Activated B cell treated with CpG ODN at 0.5 μM for 24 hours (primary cell): Measurements from ENCODE around the gene MTMR2. TPM values are rescaled to one million over a fixed set of nuclear protein-coding genes. Genes with fewer than 3 reads are reported as not detected.
"Not testable (repeated sequence)": the region's sequence is repeated elsewhere in the genome, so short reads cannot be mapped to it uniquely, and the experiment has no call there.

Experiments
- ATAC-seq: fragments of 200-7000 bp; cut with Tn5 transposase; one replicate; pipeline ENCODE4 v1.10.0; 2021; ENCODE audit warnings: low read depth, mild to moderate bottlenecking, moderate library complexity
- CTCF ChIA-PET: fragments of 350-600 bp; sonication (Branson Sonifier 250); formaldehyde crosslinking; loops from one replicate; lab custom pipeline; 2021; ENCODE audit warnings: antibody characterized with exemption; lab: Charles Lee
- POLR2A ChIA-PET: fragments of 350-600 bp; sonication (Branson Sonifier 250); formaldehyde crosslinking; loops from one replicate; lab custom pipeline; 2021; ENCODE audit warnings: antibody characterized with exemption; lab: Charles Lee
- DNase-seq: peaks from one replicate; pipeline ENCODE4 v3.0.0; 2022
- H3K27ac Mint-ChIP-seq: one replicate; pipeline ENCODE4 v1.8.0; 2020; ENCODE audit warnings: mixed read lengths
- H3K27me3 Mint-ChIP-seq: one replicate; pipeline ENCODE4 v1.8.0; 2021; ENCODE audit warnings: mixed read lengths
- H3K36me3 Mint-ChIP-seq: one replicate; pipeline ENCODE4 v1.8.0; 2021; ENCODE audit warnings: low read depth, mixed read lengths
- H3K4me1 Mint-ChIP-seq: one replicate; pipeline ENCODE4 v1.8.0; 2021; ENCODE audit warnings: mixed read lengths
- H3K4me3 Mint-ChIP-seq: one replicate; pipeline ENCODE4 v1.8.0; 2020; ENCODE audit warnings: mild to moderate bottlenecking, mixed read lengths
- H3K9me3 Mint-ChIP-seq: one replicate; pipeline ENCODE4 v1.8.0; 2020; ENCODE audit warnings: mixed read lengths
- intact Hi-C: fragments of 100-400 bp; cut with micrococcal nuclease; formaldehyde crosslinking; loops from one replicate; pipeline ENCODE4 v1.15.1; 2024
- total RNA-seq: library from RNA; stranded (reverse); gene quantifications from 2 replicates; pipeline ENCODE4 v1.2.3, GENCODE V29; 2022
- TF ChIP-seq, protein P1 (sequence below): fragments of 200-600 bp; IDR thresholded peaks from one replicate; pipeline ENCODE4 v1.8.0; 2022; ENCODE audit warnings: antibody characterized with exemption, mild to moderate bottlenecking

The MTMR2 gene
- total RNA-seq, 1 donor from 2014 or later: 22.6 TPM

DNA sequence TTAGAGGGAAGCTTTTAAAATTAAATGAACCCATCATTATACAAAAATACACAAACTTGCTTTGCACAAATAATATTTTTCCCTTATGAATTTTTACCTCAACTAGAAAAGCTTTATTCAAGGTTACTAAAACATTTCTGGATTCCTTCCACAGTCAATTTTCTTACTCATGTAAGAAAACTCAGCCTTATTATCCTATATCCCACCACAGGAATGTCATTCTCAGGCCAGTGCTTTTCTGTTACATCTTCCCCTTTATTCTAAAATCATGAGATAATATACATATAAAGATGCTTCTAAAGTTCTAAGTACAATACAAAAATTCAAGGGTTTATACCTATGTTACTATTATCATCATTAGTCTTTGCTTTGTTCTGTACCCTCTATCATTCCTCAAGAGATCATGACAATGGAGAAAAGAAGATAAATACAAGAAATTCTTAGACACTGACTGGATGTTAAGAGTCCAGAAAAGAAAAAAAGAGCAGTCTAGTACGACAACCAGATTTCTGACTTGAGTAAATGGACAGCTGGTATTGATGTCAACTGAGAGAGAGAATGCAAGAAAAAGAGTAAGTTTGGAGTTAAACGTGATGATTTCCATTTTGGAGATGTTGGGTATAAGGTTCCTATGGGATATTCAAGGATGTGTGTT is 60.3 kb downstream of the MTMR2 start:
- no peak overlapping the region for H3K4me3 Mint-ChIP-seq
- ATAC-seq (no peak), DNase-seq (no peak)
- intact Hi-C loops: no loop called here
- peaks cover 48% of the 10 kb centered on the region for H3K36me3 Mint-ChIP-seq
- TF ChIP-seq, protein P1, sequence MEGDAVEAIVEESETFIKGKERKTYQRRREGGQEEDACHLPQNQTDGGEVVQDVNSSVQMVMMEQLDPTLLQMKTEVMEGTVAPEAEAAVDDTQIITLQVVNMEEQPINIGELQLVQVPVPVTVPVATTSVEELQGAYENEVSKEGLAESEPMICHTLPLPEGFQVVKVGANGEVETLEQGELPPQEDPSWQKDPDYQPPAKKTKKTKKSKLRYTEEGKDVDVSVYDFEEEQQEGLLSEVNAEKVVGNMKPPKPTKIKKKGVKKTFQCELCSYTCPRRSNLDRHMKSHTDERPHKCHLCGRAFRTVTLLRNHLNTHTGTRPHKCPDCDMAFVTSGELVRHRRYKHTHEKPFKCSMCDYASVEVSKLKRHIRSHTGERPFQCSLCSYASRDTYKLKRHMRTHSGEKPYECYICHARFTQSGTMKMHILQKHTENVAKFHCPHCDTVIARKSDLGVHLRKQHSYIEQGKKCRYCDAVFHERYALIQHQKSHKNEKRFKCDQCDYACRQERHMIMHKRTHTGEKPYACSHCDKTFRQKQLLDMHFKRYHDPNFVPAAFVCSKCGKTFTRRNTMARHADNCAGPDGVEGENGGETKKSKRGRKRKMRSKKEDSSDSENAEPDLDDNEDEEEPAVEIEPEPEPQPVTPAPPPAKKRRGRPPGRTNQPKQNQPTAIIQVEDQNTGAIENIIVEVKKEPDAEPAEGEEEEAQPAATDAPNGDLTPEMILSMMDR: no peak
- CTCF ChIA-PET: no interaction called here
- POLR2A ChIA-PET: no interaction called here
- no peaks in the 10 kb centered on the region for H3K9me3 Mint-ChIP-seq
- H3K27me3 Mint-ChIP-seq: no peaks in the 10 kb centered on the region
- H3K27ac Mint-ChIP-seq: no peak overlapping the region
- H3K4me1 Mint-ChIP-seq: no peaks in the 10 kb centered on the region

DNA sequence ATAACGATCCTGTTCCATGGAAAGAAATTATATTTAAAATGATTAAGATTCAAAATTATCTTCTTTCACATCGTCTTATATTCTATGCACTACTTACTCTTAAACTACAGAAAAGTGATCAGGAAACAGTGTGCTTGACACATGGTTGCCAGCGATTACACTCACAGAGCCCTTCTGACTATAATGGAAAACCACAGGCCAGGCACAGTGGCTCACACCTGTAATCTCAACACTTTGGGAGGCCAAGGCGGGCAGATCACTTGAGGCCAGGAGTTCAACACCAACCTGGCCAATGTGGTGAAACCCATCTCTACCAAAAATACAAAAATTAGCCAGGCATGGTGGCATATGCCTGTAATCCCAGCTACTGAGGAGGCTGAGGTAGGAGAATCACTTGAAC is 63.9 kb downstream of the MTMR2 start:
- DNase-seq, H3K4me1 Mint-ChIP-seq, H3K27ac Mint-ChIP-seq, ATAC-seq, H3K9me3 Mint-ChIP-seq, H3K27me3 Mint-ChIP-seq, H3K4me3 Mint-ChIP-seq, intact Hi-C loops, CTCF ChIA-PET, POLR2A ChIA-PET: not testable (repeated sequence)
- H3K36me3 Mint-ChIP-seq: peaks cover 56% of the 10 kb centered on the region

DNA sequence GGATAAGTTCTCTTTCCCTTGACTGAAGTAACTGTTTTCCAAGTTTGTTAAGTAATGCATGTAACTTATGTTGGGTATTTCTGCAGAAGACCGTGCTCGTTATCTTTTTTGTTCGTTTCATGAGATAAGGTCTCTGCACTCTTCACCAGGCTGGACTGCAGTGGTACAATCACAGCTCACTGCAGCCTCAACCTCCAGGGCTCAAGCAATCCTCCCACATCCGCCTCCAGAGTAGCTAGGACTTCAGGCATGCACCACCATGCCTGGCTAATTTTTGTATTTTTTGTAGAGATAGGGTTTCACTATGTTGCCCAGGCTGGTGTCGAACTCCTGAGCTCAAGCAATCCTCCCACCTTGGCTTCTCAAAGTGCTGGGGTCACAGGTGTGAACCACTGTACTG is 69.5 kb downstream of the MTMR2 start:
- H3K27me3 Mint-ChIP-seq, ATAC-seq, DNase-seq, H3K4me3 Mint-ChIP-seq, POLR2A ChIA-PET, H3K27ac Mint-ChIP-seq, intact Hi-C loops, H3K9me3 Mint-ChIP-seq, H3K4me1 Mint-ChIP-seq: not testable (repeated sequence)
- CTCF ChIA-PET: interaction anchor here (1.4 kb wide), 1 partner anchor 489 kb away, joined by 5 read pairs; no protein-coding TSS in a partner anchor
- peaks cover 38% of the 10 kb centered on the region for H3K36me3 Mint-ChIP-seq

DNA sequence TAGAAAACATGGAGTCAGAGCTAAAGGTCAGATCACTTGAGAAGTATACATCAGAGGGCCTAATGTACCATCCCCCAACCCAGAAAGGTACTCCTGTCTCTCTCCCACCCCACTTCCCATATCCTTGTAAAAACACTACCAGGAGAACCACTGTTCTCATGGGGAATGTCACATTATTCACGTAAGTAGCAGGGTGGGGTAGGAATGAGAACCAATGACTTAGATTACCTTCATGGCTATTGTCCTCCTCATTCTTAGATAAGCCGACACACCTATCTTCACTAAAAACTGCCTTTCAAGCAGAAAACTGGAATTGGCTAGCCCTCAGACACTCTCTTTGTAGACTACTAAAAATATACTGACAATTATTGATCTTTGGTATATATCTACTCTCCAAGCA is 70.0 kb downstream of the MTMR2 start:
- ATAC-seq (no peak), DNase-seq (no peak)
- Mint-ChIP-seq H3K4me1 (no peaks in the 10 kb centered on the region), H3K4me3 (no peak overlapping the region), H3K9me3 (no peaks in the 10 kb centered on the region), H3K36me3 (peaks cover 38% of the 10 kb centered on the region), H3K27ac (no peak overlapping the region), H3K27me3 (no peaks in the 10 kb centered on the region)
- CTCF ChIA-PET: no interaction called here
- TF ChIP-seq, protein P1: no peak
- POLR2A ChIA-PET: no interaction called here
- intact Hi-C loops: no loop called here

GRCh38 chr11:95853138-95853537 is 70.8 kb downstream of the MTMR2 start:
- Mint-ChIP-seq H3K36me3 (peaks cover 36% of the 10 kb centered on the region), H3K4me1 (no peaks in the 10 kb centered on the region), H3K9me3 (no peaks in the 10 kb centered on the region), H3K4me3 (no peak overlapping the region), H3K27me3 (no peaks in the 10 kb centered on the region), H3K27ac (no peak overlapping the region)
- TF ChIP-seq, protein P1: no peak
- no peak for DNase-seq
- no peak for ATAC-seq
- ChIA-PET POLR2A (no interaction called here), CTCF (no interaction called here)
- intact Hi-C loops: no loop called here

DNA sequence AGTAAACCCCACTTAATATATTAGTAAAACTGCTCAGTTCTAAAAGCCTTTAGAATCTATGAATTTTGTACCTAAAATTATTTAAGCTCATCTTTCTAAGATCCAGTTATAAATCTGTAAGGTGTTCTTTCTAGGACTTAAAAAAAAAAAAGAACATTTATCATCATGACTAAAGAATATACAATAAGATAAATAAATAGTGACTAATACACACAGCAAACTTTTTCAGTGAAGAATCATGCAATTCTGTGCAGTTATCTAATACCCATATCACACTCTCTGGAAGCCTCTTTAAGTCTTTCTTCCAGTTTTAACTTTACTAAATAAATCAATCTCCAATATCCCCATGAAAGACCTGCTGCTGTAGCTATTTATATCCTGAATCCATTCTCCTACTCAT is 73.8 kb downstream of the MTMR2 start:
- TF ChIP-seq, protein P1: no peak
- Mint-ChIP-seq H3K4me3 (no peak overlapping the region), H3K27me3 (no peaks in the 10 kb centered on the region), H3K27ac (no peak overlapping the region), H3K36me3 (peaks cover 40% of the 10 kb centered on the region), H3K9me3 (no peaks in the 10 kb centered on the region), H3K4me1 (no peaks in the 10 kb centered on the region)
- intact Hi-C loops: no loop called here
- no peak for ATAC-seq
- ChIA-PET CTCF (interaction anchor here (1.5 to 2.7 kb wide), 6 partner anchors 13 to 576 kb away, joined by 3 to 16 read pairs (median 10); partner anchors contain the start of genes CCDC82, JRKL and MAML2), POLR2A (no interaction called here)
- DNase-seq: no peak
